GM10847 (cell line): Measurements from ENCODE around the gene RNF25.

Experiments used
- POLR2A ChIP-seq: IDR thresholded peaks from 2 replicates; pipeline ENCODE4 v1.6.1; 2011; ENCODE audit not compliant: insufficient read length; ENCODE audit errors: extremely low read depth

RNF25 gene

DNA sequence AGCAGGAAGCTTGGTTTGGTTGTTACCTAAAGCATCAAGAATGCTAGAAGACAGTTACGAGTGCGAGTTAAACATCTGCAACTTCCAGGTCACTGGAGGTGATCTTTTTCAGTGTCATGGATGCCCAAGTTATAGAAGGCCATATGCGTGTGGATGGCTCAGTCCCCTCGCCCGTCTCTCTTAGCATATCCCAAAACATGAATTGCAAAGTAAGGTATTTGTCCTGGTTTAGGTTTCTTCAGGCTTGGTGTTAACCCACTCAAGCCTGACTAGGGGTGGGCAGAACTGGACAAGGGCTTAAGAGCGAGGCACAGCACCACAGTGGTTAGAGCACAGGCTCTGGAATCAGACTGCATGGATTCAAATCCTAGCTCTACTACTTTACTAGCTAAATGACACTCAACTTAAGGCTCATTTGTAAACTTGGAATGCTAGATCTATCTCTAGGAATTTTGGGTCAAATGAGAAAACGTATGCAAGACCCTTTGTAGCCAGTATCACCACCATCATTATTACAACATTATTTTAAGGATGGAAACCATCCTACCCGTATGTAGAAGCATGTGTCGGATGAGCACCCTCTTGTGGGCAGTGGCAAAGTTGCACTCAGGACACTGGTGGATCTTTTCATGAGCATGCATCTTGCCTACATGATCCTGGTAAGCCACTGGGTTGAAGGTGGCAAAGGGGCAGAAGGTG is 23.6 kb downstream of the RNF25 start:
- no peak for TF ChIP-seq POLR2A

DNA sequence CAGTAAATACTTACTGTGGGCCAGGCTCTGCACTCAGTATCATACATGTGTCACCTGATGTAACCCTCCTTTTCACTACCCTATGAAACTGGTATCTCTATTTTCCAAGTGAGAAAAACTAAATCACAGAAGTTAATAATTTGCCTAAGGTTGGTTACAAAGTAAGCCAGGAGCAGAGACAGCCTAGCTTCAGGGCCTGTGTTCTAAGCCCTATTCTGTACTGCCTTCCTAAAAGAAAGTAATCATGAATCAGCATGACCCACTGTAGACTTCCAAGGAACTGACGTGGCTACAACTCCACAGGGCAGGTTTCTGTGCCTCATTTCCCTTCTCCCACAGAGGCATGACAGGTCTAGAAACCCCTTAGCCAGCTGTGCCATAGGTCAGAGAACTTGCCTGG is 26.7 kb downstream of the RNF25 start:
- no peak for TF ChIP-seq POLR2A

DNA sequence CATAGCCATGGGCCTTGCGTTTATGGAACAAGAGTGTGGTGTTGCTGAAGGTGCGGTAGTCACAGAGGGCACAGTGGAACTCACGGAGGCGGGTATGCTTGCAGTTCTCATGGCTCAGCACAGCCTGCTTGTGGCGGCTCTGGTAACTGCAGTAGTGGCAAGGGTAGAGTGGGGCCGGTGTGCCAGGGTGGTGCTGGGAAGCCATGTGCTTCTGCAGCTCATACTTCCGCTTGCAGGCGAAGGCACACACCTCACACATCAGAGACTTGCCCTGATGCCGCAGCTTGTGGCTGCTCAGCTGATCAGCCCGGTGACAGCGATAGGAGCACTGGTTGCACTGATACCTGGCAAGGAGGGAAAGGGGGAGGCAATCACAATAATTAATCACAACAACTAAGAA is 27.1 kb downstream of the RNF25 start:
- no peak for TF ChIP-seq POLR2A

DNA sequence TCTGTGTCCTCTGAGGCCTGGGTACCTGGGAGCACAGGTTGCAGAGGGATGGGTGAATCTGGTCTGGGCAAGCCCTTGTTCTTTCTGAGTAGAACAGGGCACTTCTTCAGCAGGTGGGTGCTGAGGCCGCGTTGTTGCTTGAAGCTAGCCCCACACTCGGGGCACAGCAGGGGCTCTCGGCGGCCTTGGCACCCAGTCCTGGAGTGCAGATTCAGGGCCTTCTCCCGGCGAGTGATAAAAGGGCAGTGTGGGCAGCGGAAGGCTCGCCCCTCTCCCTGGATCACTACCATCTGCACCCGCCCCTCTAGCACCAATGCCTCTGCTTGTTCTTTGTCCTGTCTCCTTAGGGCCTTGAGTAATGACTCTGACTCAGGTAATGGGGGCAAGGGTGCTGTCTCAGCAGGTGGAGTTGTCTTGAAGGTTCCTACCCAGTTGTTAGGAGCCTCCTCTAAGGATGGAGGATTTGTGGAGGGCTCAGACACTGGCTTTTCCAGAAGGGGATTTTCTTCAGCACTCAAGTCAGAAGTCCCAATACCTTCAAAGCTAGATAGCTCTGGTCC is 28.0 kb downstream of the RNF25 start:
- no peak for TF ChIP-seq POLR2A

DNA sequence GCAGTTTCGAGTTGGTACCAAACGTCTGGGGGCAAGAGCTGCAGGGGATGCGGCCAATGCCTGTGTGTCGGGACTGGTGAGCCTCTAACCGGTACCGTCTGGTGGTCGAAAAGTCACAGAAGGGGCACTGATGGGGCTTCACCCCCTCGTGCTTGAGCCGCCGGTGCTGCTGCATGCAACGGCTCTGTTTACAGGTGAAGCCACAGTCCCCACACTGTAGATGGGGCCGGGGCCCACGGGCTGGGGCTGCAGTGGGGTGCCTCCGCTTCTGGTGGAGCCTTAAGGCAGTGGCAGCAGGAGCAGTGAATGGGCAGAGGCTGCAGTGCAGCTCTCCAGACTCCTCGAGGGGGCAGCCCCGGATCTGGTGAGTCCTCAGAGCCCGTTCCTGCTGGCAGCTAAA is 29.0 kb downstream of the RNF25 start:
- TF ChIP-seq POLR2A, result no peak

DNA sequence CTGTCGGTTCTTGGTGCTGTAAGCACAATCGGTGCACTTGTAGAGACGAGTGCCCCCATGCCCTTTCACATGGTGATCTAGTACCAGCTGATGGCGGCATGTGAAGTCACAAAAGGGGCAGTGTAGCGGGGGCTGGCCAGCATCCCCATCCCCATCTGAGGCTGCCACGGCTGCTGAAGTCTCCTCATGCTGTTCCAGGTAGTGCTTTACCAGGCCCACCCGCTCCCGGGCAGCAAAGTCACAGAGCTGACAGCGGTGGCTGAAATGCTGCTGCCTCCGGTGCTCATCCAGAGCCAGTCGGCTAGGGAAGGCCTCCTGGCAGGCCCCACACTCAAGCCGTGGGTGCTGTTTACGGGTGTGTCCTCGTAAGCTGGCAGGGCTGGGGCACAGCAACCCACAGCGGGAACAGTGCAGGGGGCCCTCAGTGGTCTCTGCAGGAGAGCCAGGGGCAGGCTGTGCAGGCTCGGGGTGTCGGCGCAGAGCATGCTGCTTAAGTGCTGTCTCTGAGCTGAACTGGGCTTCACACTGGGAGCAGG is 29.6 kb downstream of the RNF25 start:
- TF ChIP-seq POLR2A, result no peak

DNA sequence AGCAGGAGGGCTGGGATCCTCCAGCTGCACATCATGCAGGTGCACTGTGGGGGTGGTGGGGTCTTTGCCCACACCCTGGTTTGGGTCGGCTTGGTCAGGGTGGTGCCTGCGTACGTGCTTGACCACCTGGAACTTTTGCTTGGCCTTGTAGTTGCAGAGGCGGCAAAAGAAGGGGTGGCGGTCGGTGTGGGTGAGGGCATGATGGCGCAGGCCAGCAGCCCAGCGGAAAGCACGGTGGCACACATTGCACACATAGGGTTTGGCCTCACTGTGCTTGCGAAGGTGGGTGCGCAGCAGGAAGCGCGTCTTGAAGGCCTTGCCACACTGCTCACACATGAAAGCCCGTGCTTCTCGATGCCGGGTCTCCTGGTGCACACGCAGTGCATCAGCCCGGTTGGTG is 33.4 kb downstream of the RNF25 start:
- no peak for TF ChIP-seq POLR2A

DNA sequence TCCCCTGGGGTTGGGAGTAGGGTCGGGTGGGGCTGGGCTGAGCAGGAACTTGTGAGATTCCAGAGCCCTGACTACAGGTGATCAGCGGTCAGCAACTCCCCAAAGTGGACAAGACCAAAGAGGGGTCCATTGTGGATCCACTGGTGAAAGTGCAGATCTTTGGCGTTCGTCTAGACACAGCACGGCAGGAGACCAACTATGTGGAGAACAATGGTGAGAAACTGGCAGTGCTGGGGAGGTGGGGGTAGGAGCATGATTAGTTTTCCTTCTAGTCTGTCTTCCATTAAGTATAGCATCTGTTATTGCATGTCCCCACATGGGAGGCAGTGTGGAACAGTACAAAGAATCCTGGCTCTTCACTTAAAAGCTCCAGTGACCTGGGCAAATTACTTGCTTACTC is 36.1 kb downstream of the RNF25 start:
- no peak for TF ChIP-seq POLR2A

DNA sequence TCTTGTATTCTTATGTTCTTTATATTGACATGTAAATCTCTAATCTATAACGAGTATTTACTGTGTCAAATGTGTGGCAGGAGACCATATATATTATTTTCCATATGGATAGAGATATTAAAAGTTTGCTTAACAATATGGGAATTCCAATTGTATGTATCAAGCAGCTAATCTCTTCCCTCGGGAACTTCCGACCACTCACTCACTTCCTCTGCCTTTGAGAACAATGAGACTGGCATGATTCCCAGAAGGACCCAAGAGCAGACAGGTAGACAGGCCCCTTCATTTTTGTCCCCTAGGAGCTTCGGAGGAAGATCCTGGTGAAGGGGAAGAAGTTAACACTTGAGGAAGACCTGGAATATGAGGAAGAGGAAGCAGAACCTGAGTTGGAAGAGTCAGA is 40.0 kb downstream of the RNF25 start:
- TF ChIP-seq POLR2A, result no peak

DNA sequence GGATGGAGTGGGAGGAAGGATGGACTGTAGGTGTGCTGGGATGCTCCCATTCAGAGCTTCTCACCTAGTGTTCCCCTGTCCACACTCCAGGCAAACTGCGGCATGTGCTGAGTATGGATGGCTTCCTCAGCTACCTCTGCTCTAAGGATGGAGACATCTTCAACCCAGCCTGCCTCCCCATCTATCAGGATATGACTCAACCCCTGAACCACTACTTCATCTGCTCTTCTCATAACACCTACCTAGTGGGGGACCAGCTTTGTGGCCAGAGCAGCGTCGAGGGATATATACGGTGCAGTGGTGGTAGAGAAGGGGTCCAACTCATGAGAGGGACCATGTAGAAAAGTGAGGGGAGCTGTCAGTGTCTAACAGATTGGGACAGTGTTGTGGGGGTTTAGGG is 43.9 kb downstream of the RNF25 start:
- TF ChIP-seq POLR2A, result no peak

DNA sequence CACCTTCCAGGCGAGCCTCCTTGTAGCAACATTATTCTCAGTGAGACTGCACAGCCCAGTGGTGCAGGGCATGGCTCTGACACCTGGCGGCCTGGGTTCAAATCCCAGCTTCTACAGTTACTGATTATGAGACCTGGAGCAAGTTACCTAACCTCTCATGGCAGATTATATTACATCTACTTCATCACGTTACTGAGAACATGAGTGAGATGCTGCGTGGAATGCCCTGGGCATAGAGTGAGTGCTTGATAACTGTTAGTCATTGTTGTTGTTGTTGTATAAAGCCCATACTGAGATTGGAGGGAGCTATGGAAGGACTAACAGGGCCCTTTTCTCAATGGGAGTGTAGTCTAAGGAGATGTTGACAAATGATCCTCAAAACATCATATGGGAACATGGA is 45.4 kb downstream of the RNF25 start:
- no peak for TF ChIP-seq POLR2A

DNA sequence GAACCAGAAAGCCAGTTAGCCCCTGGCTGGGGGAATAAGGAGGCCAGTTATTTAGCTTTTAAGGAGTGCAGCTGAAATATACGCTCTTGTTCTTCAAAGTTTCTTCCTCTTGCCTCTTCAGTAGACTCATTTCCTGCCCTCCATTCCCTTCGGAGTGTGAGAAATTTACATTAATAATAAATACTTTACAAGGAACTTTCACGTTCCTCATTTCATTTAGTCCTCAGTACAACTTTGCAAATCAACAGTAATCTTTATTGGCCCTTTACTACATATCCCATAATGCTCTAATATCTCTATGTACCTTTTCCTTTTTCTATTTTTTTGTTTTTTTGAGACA is 48.5 kb downstream of the RNF25 start:
- no peak for TF ChIP-seq POLR2A

DNA sequence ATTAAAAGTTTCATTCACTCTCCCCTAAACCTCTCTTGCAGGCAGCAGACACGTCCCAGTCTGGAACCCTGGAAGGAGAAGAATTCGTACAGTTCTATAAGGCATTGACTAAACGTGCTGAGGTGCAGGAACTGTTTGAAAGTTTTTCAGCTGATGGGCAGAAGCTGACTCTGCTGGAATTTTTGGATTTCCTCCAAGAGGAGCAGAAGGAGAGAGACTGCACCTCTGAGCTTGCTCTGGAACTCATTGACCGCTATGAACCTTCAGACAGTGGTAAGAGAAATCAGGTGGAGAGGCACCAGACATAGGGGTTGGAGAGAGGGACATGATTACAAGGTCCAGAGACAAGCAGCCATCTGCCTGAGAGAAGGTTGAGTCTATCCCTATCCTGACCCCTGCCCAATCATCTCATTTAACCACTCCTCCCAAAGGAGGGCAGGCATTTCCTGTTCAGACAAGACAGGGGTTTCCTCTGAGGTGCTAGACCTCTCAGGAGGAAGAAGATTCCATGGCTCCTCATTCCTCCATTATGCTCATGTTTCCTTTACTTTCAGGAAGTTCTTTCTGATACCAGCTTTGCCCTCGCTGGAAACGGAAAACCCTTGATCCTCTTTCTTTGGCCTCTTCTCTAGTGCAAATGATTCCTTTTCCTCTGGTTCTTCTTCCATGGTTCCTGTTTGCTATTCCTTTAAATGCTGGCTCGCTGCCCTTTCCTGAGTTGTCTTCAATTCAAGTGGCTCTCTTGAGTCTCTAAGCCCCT is 49.0 kb downstream of the RNF25 start:
- TF ChIP-seq POLR2A, result no peak

DNA sequence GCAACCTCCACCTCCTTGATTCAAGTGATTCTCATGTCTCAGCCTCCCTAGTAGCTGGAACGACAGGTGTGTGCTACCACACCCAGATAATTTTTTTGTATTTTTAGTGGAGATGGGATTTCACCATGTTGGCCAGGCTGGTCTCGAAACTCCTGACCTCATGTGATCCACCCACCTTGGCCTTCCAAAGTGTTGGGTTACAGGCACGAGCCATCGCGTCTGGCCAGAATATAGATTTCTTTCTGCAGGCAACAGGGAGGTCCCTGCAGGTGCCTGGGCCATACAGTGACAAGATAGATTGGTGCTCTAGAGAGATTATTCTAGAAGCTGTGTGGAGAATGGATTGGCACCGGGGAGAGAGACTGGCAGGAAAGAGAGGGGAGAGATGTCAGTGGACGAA is 50.8 kb downstream of the RNF25 start:
- TF ChIP-seq POLR2A, result no peak

DNA sequence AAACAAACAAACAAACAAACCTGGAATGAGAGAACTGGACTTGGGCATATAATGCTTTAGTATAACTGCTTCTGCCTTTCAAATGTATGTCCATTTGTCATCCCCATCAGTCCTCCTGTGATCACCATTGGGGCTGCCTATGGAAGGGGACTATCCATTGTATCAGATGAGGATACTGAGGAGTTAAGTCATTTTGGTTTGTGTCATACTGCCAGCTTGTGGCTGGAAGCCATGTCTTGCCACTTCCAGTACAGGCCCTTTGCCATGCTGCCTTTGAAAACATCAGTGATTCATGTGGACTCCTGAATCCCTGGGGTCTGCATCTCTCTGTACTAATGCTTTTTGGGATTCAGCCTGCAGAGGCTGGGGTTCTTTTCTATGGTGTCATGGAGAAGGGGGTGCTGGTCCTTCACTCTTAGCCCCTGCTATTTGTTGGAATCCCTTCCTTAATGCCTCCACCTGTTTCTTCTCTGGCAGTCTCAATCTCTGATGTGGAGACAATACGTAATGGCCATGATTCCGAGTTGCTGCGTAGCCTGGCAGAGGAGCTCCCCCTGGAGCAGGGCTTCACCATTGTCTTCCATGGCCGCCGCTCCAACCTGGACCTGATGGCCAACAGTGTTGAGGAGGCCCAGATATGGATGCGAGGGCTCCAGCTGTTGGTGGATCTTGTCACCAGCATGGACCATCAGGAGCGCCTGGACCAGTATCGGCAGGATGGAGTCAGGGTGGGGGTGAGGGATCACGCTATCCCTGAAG is 53.5 kb downstream of the RNF25 start:
- TF ChIP-seq POLR2A, result no peak
